A549 (cell line): Measurements from ENCODE around the gene CUTA. TPM values are rescaled to one million over a fixed set of nuclear protein-coding genes. Genes with fewer than 3 reads are reported as not detected.

Experiments used
- ATAC-seq, 2 experiments: fragments of 200-7000 bp in 1 of 2; fragments of >200 bp in 1 of 2; cut with Nextera tagmentation in 1 of 2; cut with Tn5 transposase in 1 of 2; 3 replicates each; pipeline versions ENCODE4 v1.8.0 to v1.9.1; 2018 to 2020; ENCODE audit warnings: mild to moderate bottlenecking in 1 of 2, moderate library complexity in 1 of 2
- CTCF ChIA-PET: fragments of 300-600 bp; sonication (Branson Sonifier 250); formaldehyde crosslinking; extraction: SDS; loops from one replicate; lab custom pipeline; 2021; ENCODE audit warnings: antibody characterized with exemption, inconsistent platforms; lab: Yijun Ruan, JAX
- POLR2A ChIA-PET: fragments of 350-600 bp; formaldehyde crosslinking; extraction: SDS; loops from one replicate; lab custom pipeline; 2021; ENCODE audit warnings: antibody characterized with exemption, inconsistent platforms; lab: Yijun Ruan, JAX
- DNase-seq, 2 experiments: peaks; one replicate each; pipeline versions ENCODE4 v3.0.0 to v3.0.0-alpha.2; 2011 to 2016; ENCODE audit warnings: low read depth in 1 of 2, low spot score in 1 of 2
- FAIRE-seq: peaks from 2 replicates; lab custom pipeline; 2011; peaks lifted over from hg19 to GRCh38; lab: Jason Lieb, UNC
- H3K27ac ChIP-seq, 2 experiments: fragments of >200 bp; sonication (Bioruptor Twin); formaldehyde crosslinking; 3 replicates each; pipeline ENCODE4 v1.5.1; 2016 to 2017
- H3K4me1 ChIP-seq: fragments of >200 bp; sonication (Bioruptor Twin); formaldehyde crosslinking; 3 replicates; pipeline ENCODE4 v1.6.1; 2016
- H3K4me2 ChIP-seq: fragments of >200 bp; sonication (Bioruptor Twin); formaldehyde crosslinking; 3 replicates; pipeline ENCODE4 v1.6.1; 2016
- H3K4me3 ChIP-seq: fragments of >200 bp; sonication (Bioruptor Twin); formaldehyde crosslinking; 3 replicates; pipeline ENCODE4 v1.5.1; 2016
- H3K9me3 ChIP-seq: fragments of >200 bp; sonication (Bioruptor Twin); formaldehyde crosslinking; 3 replicates; pipeline ENCODE4 v1.6.1; 2016
- CBX8 ChIP-seq: fragments of 200-600 bp; sonication (generic); IDR thresholded peaks from 2 replicates; pipeline ENCODE4 v1.6.1; 2016
- CEBPB ChIP-seq, 2 experiments: fragments of >200 bp in 1 of 2; sonication (Bioruptor Twin) in 1 of 2; formaldehyde crosslinking in 1 of 2; IDR thresholded peaks; 2 replicates each; pipeline ENCODE4 v1.6.1; 2012 to 2016
- CHD2 ChIP-seq: fragments of 150-350 bp; IDR thresholded peaks from 2 replicates; pipeline ENCODE4 v1.6.1; 2014; ENCODE audit warnings: low read length; ENCODE audit not compliant: partially characterized antibody
- CHD4 ChIP-seq: fragments of 200-600 bp; sonication (generic); IDR thresholded peaks from 2 replicates; pipeline ENCODE4 v1.6.1; 2016; ENCODE audit warnings: antibody characterized with exemption, mild to moderate bottlenecking, borderline replicate concordance
- EP300 ChIP-seq, 2 experiments: fragments of >200 bp; sonication (Bioruptor Twin); formaldehyde crosslinking; IDR thresholded peaks; 2 replicates in 1 of 2; 3 replicates in 1 of 2; pipeline ENCODE4 v1.6.1; 2016 to 2017
- ESRRA ChIP-seq: fragments of 150-350 bp; IDR thresholded peaks from 2 replicates; pipeline ENCODE4 v1.6.1; 2014; ENCODE audit warnings: mild to moderate bottlenecking, low read length, borderline replicate concordance
- FOSL2 ChIP-seq, 2 experiments: fragments of 450-650 bp in 1 of 2; fragments of >200 bp in 1 of 2; sonication (Bioruptor Twin) in 1 of 2; formaldehyde crosslinking; IDR thresholded peaks; 2 replicates each; pipeline versions ENCODE4 v1.5.0 to v1.6.1; 2016 to 2020; ENCODE audit warnings: mild to moderate bottlenecking in 1 of 2, moderate library complexity in 1 of 2
- GATA3 ChIP-seq: IDR thresholded peaks from 2 replicates; pipeline ENCODE4 v1.6.1; 2012; ENCODE audit warnings: borderline replicate concordance
- JUN ChIP-seq, 2 experiments: fragments of >200 bp; sonication (Bioruptor Twin); formaldehyde crosslinking; IDR thresholded peaks; 2 replicates in 1 of 2; 3 replicates in 1 of 2; pipeline ENCODE4 v1.6.1; 2016 to 2017
- MAFK ChIP-seq: fragments of 450-650 bp; IDR thresholded peaks from 2 replicates; pipeline ENCODE4 v1.6.1; 2014; ENCODE audit not compliant: partially characterized antibody
- MAZ ChIP-seq: fragments of 150-350 bp; IDR thresholded peaks from 2 replicates; pipeline ENCODE4 v1.6.1; 2014; ENCODE audit warnings: antibody characterized with exemption, low read depth, low read length, borderline replicate concordance
- NR3C1 ChIP-seq: fragments of >200 bp; sonication (Bioruptor Twin); formaldehyde crosslinking; IDR thresholded peaks from 3 replicates; pipeline ENCODE4 v1.6.1; 2017
- PHF8 ChIP-seq: fragments of 200-600 bp; sonication (generic); IDR thresholded peaks from 2 replicates; pipeline ENCODE4 v1.6.1; 2016; ENCODE audit warnings: low read depth, mild to moderate bottlenecking, antibody characterized with exemption, moderate library complexity, borderline replicate concordance
- POLR2AphosphoS2 ChIP-seq: conservative IDR thresholded peaks from 2 replicates; pipeline ENCODE4 v1.6.1; 2012; ENCODE audit warnings: low read length, improper control_type of control experiment, inconsistent platforms
- RARB ChIP-seq: fragments of 250-450 bp; sonication (Bioruptor Pico); IDR thresholded peaks from 2 replicates; pipeline ENCODE4 v1.8.0; 2021; ENCODE audit warnings: mild to moderate bottlenecking, moderate library complexity
- RNF2 ChIP-seq: fragments of 200-600 bp; sonication (generic); IDR thresholded peaks from 2 replicates; pipeline ENCODE4 v1.6.1; 2016; ENCODE audit warnings: low read depth, mild to moderate bottlenecking, antibody characterized with exemption, moderate library complexity, borderline replicate concordance
- SMC3 ChIP-seq: fragments of >200 bp; sonication (Bioruptor Twin); formaldehyde crosslinking; IDR thresholded peaks from 3 replicates; pipeline ENCODE4 v1.6.1; 2018; ENCODE audit warnings: inconsistent platforms
- TFCP2L1 ChIP-seq: fragments of 250-450 bp; sonication (Bioruptor Pico); IDR thresholded peaks from 2 replicates; pipeline ENCODE4 v1.5.0; 2021; ENCODE audit warnings: mild to moderate bottlenecking
- TP53 ChIP-seq: fragments of 250-450 bp; sonication (Bioruptor Pico); IDR thresholded peaks from 2 replicates; pipeline ENCODE4 v1.5.0; 2021; ENCODE audit warnings: mild to moderate bottlenecking, moderate library complexity
- ZC3H11A ChIP-seq: fragments of 450-650 bp; IDR thresholded peaks from 2 replicates; pipeline ENCODE4 v1.6.1; 2014; ENCODE audit warnings: antibody characterized with exemption, mild to moderate bottlenecking
- WGBS: methylation state at CpG from one replicate; pipeline ENCODE4 v1.1.6; 2017; ENCODE audit errors: missing lambda C conversion rate; 5-methylcytosine and 5-hydroxymethylcytosine counted together
- polyA plus RNA-seq, 4 experiments: library from polyadenylated mRNA; depleted of rRNA in 3 of 4; stranded (reverse); fragments of >200 nt; fragmentation: RNase III in 1 of 4; extraction: RNeasy Plus Mini Kit Qiagen cat#74134 plus additional on column Dnase treatment in 1 of 4; gene quantifications; 2 replicates in 3 of 4; 3 replicates in 1 of 4; pipeline ENCODE4 v1.2.3, GENCODE V29; 2011 to 2017
- TF ChIP-seq, protein P1 (sequence below): fragments of >200 bp; sonication (Bioruptor Twin); formaldehyde crosslinking; IDR thresholded peaks from 2 replicates; pipeline ENCODE4 v1.6.1; 2016
- TF ChIP-seq, protein P2 (sequence below): fragments of 250-450 bp; sonication (Bioruptor Pico); IDR thresholded peaks from 2 replicates; pipeline ENCODE4 v1.5.0; 2020; ENCODE audit warnings: low read depth, mild to moderate bottlenecking, moderate library complexity
- TF ChIP-seq, protein P3 (sequence below): fragments of >200 bp; sonication (Bioruptor Twin); formaldehyde crosslinking; IDR thresholded peaks from 3 replicates; pipeline ENCODE4 v1.6.1; 2016
- TF ChIP-seq, protein P4 (sequence below): IDR thresholded peaks from 2 replicates; pipeline ENCODE4 v1.6.1; 2012
- TF ChIP-seq, protein P5 (sequence below): fragments of 250-450 bp; sonication (Bioruptor Pico); IDR thresholded peaks from 2 replicates; pipeline ENCODE4 v1.5.0; 2021; ENCODE audit warnings: mild to moderate bottlenecking, moderate library complexity, borderline replicate concordance
- TF ChIP-seq, protein P6 (sequence below): IDR thresholded peaks from 2 replicates; pipeline ENCODE4 v1.6.1; 2012; ENCODE audit warnings: low read depth, borderline replicate concordance
- TF ChIP-seq, protein P7 (sequence below): IDR thresholded peaks from 2 replicates; pipeline ENCODE4 v1.6.1; 2012

CUTA gene
- polyA plus RNA-seq, 2 of the 4 experiments (the other 2 are of a cell fraction): 98.9 to 175 TPM

DNA sequence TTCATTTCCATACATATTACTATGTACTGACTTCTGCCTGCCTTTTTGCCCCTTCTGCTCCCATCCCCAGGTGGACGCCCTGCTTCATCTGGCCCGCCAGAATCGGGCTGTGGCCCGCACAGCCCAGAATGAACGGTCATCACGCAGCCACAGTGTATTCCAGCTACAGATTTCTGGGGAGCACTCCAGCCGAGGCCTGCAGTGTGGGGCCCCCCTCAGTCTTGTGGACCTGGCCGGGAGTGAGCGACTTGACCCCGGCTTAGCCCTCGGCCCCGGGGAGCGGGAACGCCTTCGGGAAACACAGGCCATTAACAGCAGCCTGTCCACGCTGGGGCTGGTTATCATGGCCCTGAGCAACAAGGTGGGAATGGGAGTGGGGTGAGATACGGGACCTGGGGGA, 11.8 kb downstream of the CUTA start:
- Histone ChIP-seq H3K4me3 (no peak overlapping the region), H3K27ac (no peak overlapping the region), H3K4me1 (peaks cover 8% of the 10 kb centered on the region), H3K4me2 (no peak overlapping the region), H3K9me3 (no peaks in the 10 kb centered on the region)
- TF ChIP-seq ZC3H11A: no peak
- TF ChIP-seq, protein P1, sequence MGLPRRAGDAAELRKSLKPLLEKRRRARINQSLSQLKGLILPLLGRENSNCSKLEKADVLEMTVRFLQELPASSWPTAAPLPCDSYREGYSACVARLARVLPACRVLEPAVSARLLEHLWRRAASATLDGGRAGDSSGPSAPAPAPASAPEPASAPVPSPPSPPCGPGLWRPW: no peak
- DNase-seq: no peak
- no peak for FAIRE-seq
- ATAC-seq: no peak
- ChIA-PET CTCF (interaction anchor here (0.6 to 1.6 kb wide), 4 partner anchors 10 to 705 kb away, joined by 3 to 7 read pairs (median 4); partner anchors contain the start of gene RGL2), POLR2A (no interaction called here)
- WGBS: 98% methylated on average over 8 of the region's 17 CpGs

DNA sequence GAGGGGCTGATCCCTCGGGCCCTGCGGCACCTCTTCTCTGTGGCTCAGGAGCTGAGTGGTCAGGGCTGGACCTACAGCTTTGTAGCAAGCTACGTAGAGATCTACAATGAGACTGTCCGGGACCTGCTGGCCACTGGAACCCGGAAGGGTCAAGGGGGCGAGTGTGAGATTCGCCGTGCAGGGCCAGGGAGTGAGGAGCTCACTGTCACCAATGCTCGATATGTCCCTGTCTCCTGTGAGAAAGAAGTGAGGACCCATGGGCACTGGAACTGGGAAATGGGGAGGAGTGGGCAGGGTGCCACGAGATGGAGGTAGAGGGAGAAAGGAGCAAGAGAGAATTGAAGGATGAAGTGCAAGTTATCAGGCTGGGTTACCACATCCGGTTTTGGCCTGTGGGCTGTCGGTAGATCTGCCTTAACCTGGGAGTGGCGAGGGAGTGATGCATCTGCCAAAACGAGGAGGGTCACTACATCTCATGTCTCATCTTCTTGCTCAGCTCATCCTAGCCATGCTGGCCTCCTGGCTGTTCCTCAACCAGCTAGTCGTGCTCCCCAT, 12.4 kb downstream of the CUTA start:
- no peak for ATAC-seq
- CTCF ChIA-PET: interaction anchor here (0.6 to 1.6 kb wide), 3 partner anchors 10 to 705 kb away, joined by 3 to 7 read pairs (median 5); no protein-coding TSS in a partner anchor

DNA sequence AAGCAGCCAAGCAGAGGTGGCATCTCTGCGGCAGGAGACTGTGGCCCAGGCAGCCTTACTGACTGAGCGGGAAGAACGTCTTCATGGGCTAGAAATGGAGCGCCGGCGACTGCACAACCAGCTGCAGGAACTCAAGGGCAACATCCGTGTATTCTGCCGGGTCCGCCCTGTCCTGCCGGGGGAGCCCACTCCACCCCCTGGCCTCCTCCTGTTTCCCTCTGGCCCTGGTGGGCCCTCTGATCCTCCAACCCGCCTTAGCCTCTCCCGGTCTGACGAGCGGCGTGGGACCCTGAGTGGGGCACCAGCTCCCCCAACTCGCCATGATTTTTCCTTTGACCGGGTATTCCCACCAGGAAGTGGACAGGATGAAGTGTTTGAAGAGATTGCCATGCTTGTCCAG, 13.0 kb downstream of the CUTA start:
- FAIRE-seq (no peak), DNase-seq (no peak), ATAC-seq (no peak)
- H3K4me2 ChIP-seq: no peak overlapping the region
- no peaks in the 10 kb centered on the region for H3K9me3 ChIP-seq
- 91% methylated on average over 17 of the region's 17 CpGs for WGBS
- H3K4me1 ChIP-seq: peaks cover 8% of the 10 kb centered on the region
- ChIA-PET POLR2A (no interaction called here), CTCF (interaction anchor here (1.1 to 1.6 kb wide), 2 partner anchors 9 to 14 kb away, joined by 5 to 7 read pairs; no protein-coding TSS in a partner anchor)
- no peak overlapping the region for H3K27ac ChIP-seq
- no peak overlapping the region for H3K4me3 ChIP-seq
- TF ChIP-seq, protein P2, sequence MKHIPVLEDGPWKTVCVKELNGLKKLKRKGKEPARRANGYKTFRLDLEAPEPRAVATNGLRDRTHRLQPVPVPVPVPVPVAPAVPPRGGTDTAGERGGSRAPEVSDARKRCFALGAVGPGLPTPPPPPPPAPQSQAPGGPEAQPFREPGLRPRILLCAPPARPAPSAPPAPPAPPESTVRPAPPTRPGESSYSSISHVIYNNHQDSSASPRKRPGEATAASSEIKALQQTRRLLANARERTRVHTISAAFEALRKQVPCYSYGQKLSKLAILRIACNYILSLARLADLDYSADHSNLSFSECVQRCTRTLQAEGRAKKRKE (CRISPR knock-in tag): no peak
- TF ChIP-seq SMC3 (no peak), RARB (CRISPR knock-in tag) (no peak), CHD4 (no peak), NR3C1 (no peak), PHF8 (no peak), CEBPB (IDR thresholded peaks at IDR 0.05) (no peak), GATA3 (no peak), EP300 (IDR thresholded peaks at IDR 0.05) (no peak), ESRRA (no peak), RNF2 (no peak)
- TF ChIP-seq, protein P3, sequence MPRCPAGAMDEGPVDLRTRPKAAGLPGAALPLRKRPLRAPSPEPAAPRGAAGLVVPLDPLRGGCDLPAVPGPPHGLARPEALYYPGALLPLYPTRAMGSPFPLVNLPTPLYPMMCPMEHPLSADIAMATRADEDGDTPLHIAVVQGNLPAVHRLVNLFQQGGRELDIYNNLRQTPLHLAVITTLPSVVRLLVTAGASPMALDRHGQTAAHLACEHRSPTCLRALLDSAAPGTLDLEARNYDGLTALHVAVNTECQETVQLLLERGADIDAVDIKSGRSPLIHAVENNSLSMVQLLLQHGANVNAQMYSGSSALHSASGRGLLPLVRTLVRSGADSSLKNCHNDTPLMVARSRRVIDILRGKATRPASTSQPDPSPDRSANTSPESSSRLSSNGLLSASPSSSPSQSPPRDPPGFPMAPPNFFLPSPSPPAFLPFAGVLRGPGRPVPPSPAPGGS: no peak
- TF ChIP-seq, protein P4, sequence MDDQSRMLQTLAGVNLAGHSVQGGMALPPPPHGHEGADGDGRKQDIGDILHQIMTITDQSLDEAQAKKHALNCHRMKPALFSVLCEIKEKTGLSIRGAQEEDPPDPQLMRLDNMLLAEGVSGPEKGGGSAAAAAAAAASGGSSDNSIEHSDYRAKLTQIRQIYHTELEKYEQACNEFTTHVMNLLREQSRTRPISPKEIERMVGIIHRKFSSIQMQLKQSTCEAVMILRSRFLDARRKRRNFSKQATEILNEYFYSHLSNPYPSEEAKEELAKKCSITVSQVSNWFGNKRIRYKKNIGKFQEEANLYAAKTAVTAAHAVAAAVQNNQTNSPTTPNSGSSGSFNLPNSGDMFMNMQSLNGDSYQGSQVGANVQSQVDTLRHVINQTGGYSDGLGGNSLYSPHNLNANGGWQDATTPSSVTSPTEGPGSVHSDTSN: no peak
- TF ChIP-seq, protein P5, sequence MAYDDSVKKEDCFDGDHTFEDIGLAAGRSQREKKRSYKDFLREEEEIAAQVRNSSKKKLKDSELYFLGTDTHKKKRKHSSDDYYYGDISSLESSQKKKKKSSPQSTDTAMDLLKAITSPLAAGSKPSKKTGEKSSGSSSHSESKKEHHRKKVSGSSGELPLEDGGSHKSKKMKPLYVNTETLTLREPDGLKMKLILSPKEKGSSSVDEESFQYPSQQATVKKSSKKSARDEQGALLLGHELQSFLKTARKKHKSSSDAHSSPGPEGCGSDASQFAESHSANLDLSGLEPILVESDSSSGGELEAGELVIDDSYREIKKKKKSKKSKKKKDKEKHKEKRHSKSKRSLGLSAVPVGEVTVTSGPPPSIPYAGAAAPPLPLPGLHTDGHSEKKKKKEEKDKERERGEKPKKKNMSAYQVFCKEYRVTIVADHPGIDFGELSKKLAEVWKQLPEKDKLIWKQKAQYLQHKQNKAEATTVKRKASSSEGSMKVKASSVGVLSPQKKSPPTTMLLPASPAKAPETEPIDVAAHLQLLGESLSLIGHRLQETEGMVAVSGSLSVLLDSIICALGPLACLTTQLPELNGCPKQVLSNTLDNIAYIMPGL (CRISPR knock-in tag): no peak
- TF ChIP-seq, protein P6, sequence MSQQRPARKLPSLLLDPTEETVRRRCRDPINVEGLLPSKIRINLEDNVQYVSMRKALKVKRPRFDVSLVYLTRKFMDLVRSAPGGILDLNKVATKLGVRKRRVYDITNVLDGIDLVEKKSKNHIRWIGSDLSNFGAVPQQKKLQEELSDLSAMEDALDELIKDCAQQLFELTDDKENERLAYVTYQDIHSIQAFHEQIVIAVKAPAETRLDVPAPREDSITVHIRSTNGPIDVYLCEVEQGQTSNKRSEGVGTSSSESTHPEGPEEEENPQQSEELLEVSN: no peak

More for the DNA sequence above, 12.4 kb downstream of the CUTA start:
- H3K9me3 ChIP-seq: no peaks in the 10 kb centered on the region
- H3K4me1 ChIP-seq: peaks cover 8% of the 10 kb centered on the region
- H3K27ac ChIP-seq: no peak overlapping the region
- no peak overlapping the region for H3K4me3 ChIP-seq
- H3K4me2 ChIP-seq: no peak overlapping the region
- WGBS: 88% methylated on average over 15 of the region's 15 CpGs
- TF ChIP-seq CBX8 (no peak), TFCP2L1 (no peak), FOSL2 (IDR thresholded peaks at IDR 0.05) (no peak), FOSL2 (CRISPR knock-in tag; IDR thresholded peaks at IDR 0.05) (no peak), CHD2 (no peak), MAZ (no peak), JUN (IDR thresholded peaks at IDR 0.05) (no peak), POLR2AphosphoS2 (no peak), EP300 (IDR thresholded peaks at IDR 0.05) (no peak), ESRRA (no peak), TP53 (CRISPR knock-in tag) (no peak), MAFK (no peak)
- TF ChIP-seq, protein P5 (CRISPR knock-in tag): no peak
- TF ChIP-seq, protein P7, sequence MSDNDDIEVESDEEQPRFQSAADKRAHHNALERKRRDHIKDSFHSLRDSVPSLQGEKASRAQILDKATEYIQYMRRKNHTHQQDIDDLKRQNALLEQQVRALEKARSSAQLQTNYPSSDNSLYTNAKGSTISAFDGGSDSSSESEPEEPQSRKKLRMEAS: no peak
- TF ChIP-seq, protein P1: no peak
- POLR2A ChIA-PET: no interaction called here
- DNase-seq: no peak
- FAIRE-seq: no peak
